IMR-90 (cell line): ENCODE measurements around the gene KCNH4. TPM values are rescaled to one million over a fixed set of nuclear protein-coding genes. Genes with fewer than 3 reads are reported as not detected.

Source experiments
- ATAC-seq: fragments of 200-7000 bp; cut with Tn5 transposase; 2 replicates; pipeline ENCODE4 v1.9.1; 2020; ENCODE audit warnings: low read depth, mild to moderate bottlenecking, moderate library complexity
- BruUV-seq: library from RNA; stranded (reverse); fragments of 400-500 nt; replicated peaks from 2 replicates; lab custom pipeline; 2021; lab: Mats Ljungman, UMichigan
- CTCF ChIA-PET: fragments of 300-600 bp; formaldehyde crosslinking; extraction: SDS; loops from one replicate; lab custom pipeline; 2021; ENCODE audit warnings: antibody characterized with exemption; lab: Yijun Ruan, JAX
- POLR2A ChIA-PET: fragments of 300-600 bp; sonication (Branson Sonifier 250); formaldehyde crosslinking; loops from one replicate; lab custom pipeline; 2022; ENCODE audit warnings: antibody characterized with exemption; ENCODE audit not compliant: unreplicated experiment; lab: Charles Lee
- DNase-seq: peaks from one replicate; pipeline ENCODE4 v3.0.0; 2013
- H2AFZ ChIP-seq: replicated peaks from 2 replicates; pipeline ENCODE3; 2013; ENCODE audit warnings: low read length, mild to moderate bottlenecking; ENCODE audit not compliant: poor library complexity
- H2AK5ac ChIP-seq: 2 replicates; pipeline ENCODE4 v1.6.1; 2013; ENCODE audit warnings: low read depth, low read length, inconsistent platforms
- H2AK9ac ChIP-seq: replicated peaks from 2 replicates; pipeline ENCODE3; 2013; ENCODE audit warnings: mild to moderate bottlenecking, low read depth, low read length, moderate library complexity; ENCODE audit not compliant: poor library complexity
- H2BK120ac ChIP-seq: 2 replicates; pipeline ENCODE4 v1.6.1; 2013; ENCODE audit warnings: low read depth, low read length, inconsistent platforms
- H2BK15ac ChIP-seq: 3 replicates; pipeline ENCODE4 v1.6.1; 2013; ENCODE audit warnings: low read depth, low read length, inconsistent platforms
- H2BK20ac ChIP-seq: 2 replicates; pipeline ENCODE4 v1.6.1; 2013; ENCODE audit warnings: low read depth, mild to moderate bottlenecking, inconsistent platforms, low read length, moderate library complexity
- H2BK5ac ChIP-seq: 2 replicates; pipeline ENCODE4 v1.6.1; 2013; ENCODE audit warnings: mild to moderate bottlenecking, low read depth, low read length, inconsistent platforms; ENCODE audit not compliant: poor library complexity, severe bottlenecking
- H3K14ac ChIP-seq: replicated peaks from 2 replicates; pipeline ENCODE4 v1.6.1; 2013; ENCODE audit warnings: low read depth, low read length, inconsistent platforms
- H3K18ac ChIP-seq: 2 replicates; pipeline ENCODE4 v1.6.1; 2013; ENCODE audit warnings: low read depth, low read length, control low read depth
- H3K23ac ChIP-seq: 2 replicates; pipeline ENCODE4 v1.6.1; 2013; ENCODE audit warnings: low read depth, low read length, inconsistent platforms
- H3K27ac ChIP-seq: 2 replicates; pipeline ENCODE4 v1.5.1; 2013; ENCODE audit warnings: mild to moderate bottlenecking, control low read depth, low read length; ENCODE audit not compliant: insufficient read depth
- H3K27me3 ChIP-seq: 2 replicates; pipeline ENCODE4 v1.6.1; 2013; ENCODE audit warnings: low read length; ENCODE audit not compliant: control insufficient read depth, insufficient read depth
- H3K36me3 ChIP-seq: 2 replicates; pipeline ENCODE4 v1.6.1; 2013; ENCODE audit warnings: low read length, mixed read lengths; ENCODE audit not compliant: control insufficient read depth, insufficient read depth
- H3K4ac ChIP-seq: 2 replicates; pipeline ENCODE4 v1.6.1; 2013; ENCODE audit warnings: low read depth, low read length, inconsistent platforms
- H3K4me1 ChIP-seq: 2 replicates; pipeline ENCODE4 v1.6.1; 2013; ENCODE audit warnings: low read length, mixed read lengths; ENCODE audit not compliant: control insufficient read depth, insufficient read depth
- H3K4me2 ChIP-seq: 2 replicates; pipeline ENCODE4 v1.6.1; 2013; ENCODE audit warnings: low read depth, mild to moderate bottlenecking, control low read depth, low read length, moderate library complexity
- H3K4me3 ChIP-seq: 2 replicates; pipeline ENCODE4 v1.5.1; 2013; ENCODE audit warnings: low read depth, mild to moderate bottlenecking, control low read depth, low read length, moderate library complexity; ENCODE audit not compliant: insufficient read depth
- H3K56ac ChIP-seq: 2 replicates; pipeline ENCODE4 v1.6.1; 2013; ENCODE audit warnings: low read length, inconsistent platforms; ENCODE audit not compliant: insufficient read depth; ENCODE audit errors: extremely low read depth
- H3K79me1 ChIP-seq, 2 experiments: 2 replicates each; pipeline ENCODE4 v1.6.1; 2013; ENCODE audit warnings: low read length in 2 of 2, inconsistent platforms in 1 of 2, low read depth in 1 of 2
- H3K9ac ChIP-seq: 2 replicates; pipeline ENCODE4 v1.6.1; 2013; ENCODE audit warnings: low read depth, low read length, control low read depth
- H3K9me1 ChIP-seq: 2 replicates; pipeline ENCODE4 v1.6.1; 2013; ENCODE audit warnings: low read length, inconsistent platforms; ENCODE audit not compliant: insufficient read depth
- H3K9me3 ChIP-seq: 2 replicates; pipeline ENCODE4 v1.6.1; 2013; ENCODE audit warnings: low read length; ENCODE audit not compliant: control insufficient read depth, insufficient read depth
- H4K20me1 ChIP-seq: 2 replicates; pipeline ENCODE4 v1.6.1; 2013; ENCODE audit warnings: low read length, inconsistent platforms; ENCODE audit not compliant: insufficient read depth
- H4K5ac ChIP-seq: 2 replicates; pipeline ENCODE4 v1.6.1; 2013; ENCODE audit warnings: mild to moderate bottlenecking, low read depth, low read length, control low read depth
- H4K8ac ChIP-seq, 2 experiments: 2 replicates each; pipeline ENCODE4 v1.6.1; 2013; ENCODE audit warnings: low read depth in 2 of 2, low read length in 2 of 2, control low read depth in 1 of 2, inconsistent platforms in 1 of 2
- H4K91ac ChIP-seq: 2 replicates; pipeline ENCODE4 v1.6.1; 2013; ENCODE audit warnings: low read depth, low read length, inconsistent platforms; ENCODE audit not compliant: insufficient read depth
- FOS ChIP-seq: fragments of 150-350 bp; IDR thresholded peaks from 2 replicates; pipeline ENCODE4 v1.6.1; 2016; ENCODE audit warnings: low read depth, low read length
- WGBS, 2 experiments: methylation state at CpG; one replicate each; pipeline versions ENCODE4 v1.1.5 to v1.1.7; 2013; ENCODE audit warnings: missing lambda C conversion rate in 2 of 2; ENCODE audit not compliant: insufficient read length in 1 of 2; ENCODE audit errors: extremely low coverage in 2 of 2; 5-methylcytosine and 5-hydroxymethylcytosine counted together
- dilution Hi-C: fragments of 300-500 bp; cut with HindIII; formaldehyde crosslinking; loops from one replicate; pipeline ENCODE4 v1.14.3; 2018; ENCODE audit warnings: low sequenced_read_pairs; ENCODE audit not compliant: unreplicated experiment
- in situ Hi-C: fragments of 300-500 bp; cut with MboI; formaldehyde crosslinking; loops from 3 replicates; pipeline ENCODE4 v1.14.3; 2019; ENCODE audit warnings: low sequenced_read_pairs, inconsistent platforms, mixed read lengths
- intact Hi-C: fragments of 100-400 bp; cut with micrococcal nuclease; formaldehyde crosslinking; loops from 2 replicates; pipeline ENCODE4 v1.10.0; 2022
- polyA plus RNA-seq, 3 experiments: library from polyadenylated mRNA; depleted of rRNA; stranded (reverse); fragments of >200 nt; gene quantifications; 2 replicates each; pipeline ENCODE4 v1.2.3, GENCODE V29; 2012; ENCODE audit warnings: low replicate concordance in 1 of 3
- total RNA-seq: library from RNA; depleted of rRNA; stranded (reverse); fragments of >200 nt; gene quantifications from 2 replicates; pipeline ENCODE4 v1.2.3, GENCODE V29; 2012
- TF ChIP-seq, protein P1 (sequence below): conservative IDR thresholded peaks from 2 replicates; pipeline ENCODE4 v1.5.1; 2012; ENCODE audit warnings: mild to moderate bottlenecking, low read depth, low read length, improper control_type of control experiment

KCNH4 gene
- total and polyA plus RNA-seq, 2 of the 4 experiments (the other 2 are of a cell fraction), result 0.03 TPM; not detected in 1

DNA sequence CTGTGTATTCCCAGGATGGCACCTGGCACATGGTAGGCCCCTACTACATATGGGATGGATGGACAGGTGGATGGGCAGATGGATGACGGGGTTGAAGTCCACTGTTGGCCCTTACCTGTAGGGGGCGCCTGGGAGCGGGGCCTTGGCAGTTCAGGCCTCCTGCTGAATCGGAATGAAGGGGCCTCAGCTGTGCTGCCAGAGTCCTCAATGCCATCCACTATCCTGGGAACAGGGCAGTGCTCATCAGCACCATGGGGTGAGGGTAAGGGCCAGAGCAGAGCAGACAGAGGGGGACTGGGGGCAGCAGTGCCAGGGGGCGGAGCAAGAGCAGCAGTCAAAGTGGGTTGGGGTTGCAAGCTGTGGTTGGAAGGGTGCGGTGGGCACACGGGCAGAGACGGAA lies 17.8 kb downstream of the KCNH4 start:
- no peak overlapping the region for H2BK15ac ChIP-seq
- no peak overlapping the region for H2AFZ ChIP-seq
- H3K9me1 ChIP-seq, result 0 out of 2 replicates have a peak, but pooled peaks cover 3% of the 10 kb centered on the region
- DNase-seq (no peak), ATAC-seq (no peak)
- CTCF ChIA-PET, result no interaction called here
- H3K56ac ChIP-seq, result no peak overlapping the region
- no peak overlapping the region for H2BK5ac ChIP-seq
- H2AK5ac ChIP-seq, result no peak overlapping the region
- H2BK120ac ChIP-seq, result no peak overlapping the region
- no peaks in the 10 kb centered on the region for H3K79me1 ChIP-seq
- no peak overlapping the region for H2BK20ac ChIP-seq
- H3K27ac ChIP-seq, result no peak overlapping the region
- no peak overlapping the region for H4K5ac ChIP-seq
- no peaks in the 10 kb centered on the region for H3K36me3 ChIP-seq
- no peak overlapping the region for H4K91ac ChIP-seq
- H3K14ac ChIP-seq, result no peak overlapping the region
- no TSS peak for BruUV-seq
- no peaks in the 10 kb centered on the region; the same call in 1 of the 2 replicates for H3K4me1 ChIP-seq
- no peak overlapping the region for H3K18ac ChIP-seq
- H3K4me2 ChIP-seq, result no peak overlapping the region
- H3K27me3 ChIP-seq, result peaks cover 7% of the 10 kb centered on the region; the same call in 1 of the 2 replicates
- H3K9me3 ChIP-seq, result no peaks in the 10 kb centered on the region
- no peak overlapping the region for H2AK9ac ChIP-seq
- H3K4me3 ChIP-seq, result no peak overlapping the region
- POLR2A ChIA-PET, result no interaction called here
- in situ Hi-C loops, result no loop called here
- dilution Hi-C loops, result no loop called here
- no peak overlapping the region for H4K8ac ChIP-seq
- TF ChIP-seq, protein P1, sequence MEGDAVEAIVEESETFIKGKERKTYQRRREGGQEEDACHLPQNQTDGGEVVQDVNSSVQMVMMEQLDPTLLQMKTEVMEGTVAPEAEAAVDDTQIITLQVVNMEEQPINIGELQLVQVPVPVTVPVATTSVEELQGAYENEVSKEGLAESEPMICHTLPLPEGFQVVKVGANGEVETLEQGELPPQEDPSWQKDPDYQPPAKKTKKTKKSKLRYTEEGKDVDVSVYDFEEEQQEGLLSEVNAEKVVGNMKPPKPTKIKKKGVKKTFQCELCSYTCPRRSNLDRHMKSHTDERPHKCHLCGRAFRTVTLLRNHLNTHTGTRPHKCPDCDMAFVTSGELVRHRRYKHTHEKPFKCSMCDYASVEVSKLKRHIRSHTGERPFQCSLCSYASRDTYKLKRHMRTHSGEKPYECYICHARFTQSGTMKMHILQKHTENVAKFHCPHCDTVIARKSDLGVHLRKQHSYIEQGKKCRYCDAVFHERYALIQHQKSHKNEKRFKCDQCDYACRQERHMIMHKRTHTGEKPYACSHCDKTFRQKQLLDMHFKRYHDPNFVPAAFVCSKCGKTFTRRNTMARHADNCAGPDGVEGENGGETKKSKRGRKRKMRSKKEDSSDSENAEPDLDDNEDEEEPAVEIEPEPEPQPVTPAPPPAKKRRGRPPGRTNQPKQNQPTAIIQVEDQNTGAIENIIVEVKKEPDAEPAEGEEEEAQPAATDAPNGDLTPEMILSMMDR, result peak; percentile 21; the same call in 1 of the 2 replicates
- no peak for TF ChIP-seq FOS
- H3K4ac ChIP-seq, result no peak overlapping the region
- H3K9ac ChIP-seq, result no peak overlapping the region
- no peaks in the 10 kb centered on the region for H4K20me1 ChIP-seq
- WGBS, 2 experiments, result 38% methylated on average over 3 of the region's 8 CpGs; no CpG with 5 or more reads in 1 of the 2 experiments
- no peak overlapping the region for H3K23ac ChIP-seq
- intact Hi-C loops, result no loop called here
